ENCODE data around the gene ILF3. TPM values are rescaled to one million over a fixed set of nuclear protein-coding genes. Genes with fewer than 3 reads are reported as not detected.

The ILF3 gene
- total RNA-seq, 3 donors from 2014 or later (not counting 1 experiment from before 2014, with no cell fraction given), result 329 to 365 (median 332) TPM

DNA sequence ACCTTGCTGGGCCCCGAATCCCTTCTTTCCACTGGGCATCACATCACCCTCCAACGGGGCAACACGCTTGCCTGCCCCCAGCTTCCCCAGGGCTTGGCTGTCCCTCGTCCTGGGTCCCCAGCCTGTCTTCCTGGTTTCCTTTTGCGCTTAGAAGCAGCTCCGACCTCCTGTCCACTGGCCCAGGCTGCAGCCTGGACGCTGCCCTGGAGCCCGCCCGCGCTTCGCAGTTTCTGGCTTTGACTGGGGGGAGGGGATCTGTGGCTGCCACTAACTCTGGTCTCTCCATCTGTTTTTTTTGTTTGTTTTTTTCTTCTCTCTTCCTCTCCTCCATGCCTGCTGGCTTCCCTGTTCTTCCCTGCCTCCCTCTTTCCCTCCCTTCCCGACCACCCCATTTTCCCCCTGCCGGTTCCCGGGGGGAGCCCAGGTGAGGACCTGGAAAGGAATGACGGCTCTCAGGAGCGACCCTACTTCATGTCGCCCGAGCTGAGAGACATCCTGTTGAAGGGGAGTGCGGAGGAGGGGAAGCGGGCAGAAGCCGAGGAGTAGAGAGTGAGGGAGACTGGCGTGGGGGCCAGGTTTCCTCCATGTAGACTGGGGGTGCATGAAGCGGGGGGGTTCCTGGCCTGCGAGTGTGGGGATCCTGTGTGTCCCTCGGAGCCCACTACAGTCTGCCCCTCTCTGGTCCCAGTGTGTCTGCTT lies 11.5 kb upstream of the ILF3 start:
- peaks cover 8 to 39% of the 10 kb centered on the region in 2 donors for H3K4me1 Mint-ChIP-seq
- Histone ChIP-seq H3K27me3 (ENCODE audit: control insufficient read depth, insufficient read depth, low read length) (no peaks in the 10 kb centered on the region), H3K4me3 (ENCODE audit: low read length) (no peak overlapping the region), H3K9me3 (ENCODE audit: control insufficient read depth, insufficient read depth, low read length) (no peaks in the 10 kb centered on the region), H3K36me3 (ENCODE audit: control insufficient read depth, insufficient read depth, low read length) (peaks cover 50% of the 10 kb centered on the region), H3K27ac (ENCODE audit: low read length) (peak overlapping the region; percentile 29), H3K4me1 (ENCODE audit: control insufficient read depth, insufficient read depth, low read length) (peaks cover 47% of the 10 kb centered on the region)
- H3K9me3 Mint-ChIP-seq, result no peaks in the 10 kb centered on the region
- TF ChIP-seq, protein P1, sequence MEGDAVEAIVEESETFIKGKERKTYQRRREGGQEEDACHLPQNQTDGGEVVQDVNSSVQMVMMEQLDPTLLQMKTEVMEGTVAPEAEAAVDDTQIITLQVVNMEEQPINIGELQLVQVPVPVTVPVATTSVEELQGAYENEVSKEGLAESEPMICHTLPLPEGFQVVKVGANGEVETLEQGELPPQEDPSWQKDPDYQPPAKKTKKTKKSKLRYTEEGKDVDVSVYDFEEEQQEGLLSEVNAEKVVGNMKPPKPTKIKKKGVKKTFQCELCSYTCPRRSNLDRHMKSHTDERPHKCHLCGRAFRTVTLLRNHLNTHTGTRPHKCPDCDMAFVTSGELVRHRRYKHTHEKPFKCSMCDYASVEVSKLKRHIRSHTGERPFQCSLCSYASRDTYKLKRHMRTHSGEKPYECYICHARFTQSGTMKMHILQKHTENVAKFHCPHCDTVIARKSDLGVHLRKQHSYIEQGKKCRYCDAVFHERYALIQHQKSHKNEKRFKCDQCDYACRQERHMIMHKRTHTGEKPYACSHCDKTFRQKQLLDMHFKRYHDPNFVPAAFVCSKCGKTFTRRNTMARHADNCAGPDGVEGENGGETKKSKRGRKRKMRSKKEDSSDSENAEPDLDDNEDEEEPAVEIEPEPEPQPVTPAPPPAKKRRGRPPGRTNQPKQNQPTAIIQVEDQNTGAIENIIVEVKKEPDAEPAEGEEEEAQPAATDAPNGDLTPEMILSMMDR (IDR thresholded peaks at IDR 0.05), result no peak
- H3K27me3 Mint-ChIP-seq (ENCODE audit: low read depth in 2 of 2), result no peaks in the 10 kb centered on the region
- WGBS (ENCODE audit: insufficient coverage), result 61% methylated on average over 25 of the region's 25 CpGs
- peak overlapping the region in 1 of 2 donors; percentile 85 for H3K27ac Mint-ChIP-seq
- no peak overlapping the region for H3K4me3 Mint-ChIP-seq
- peaks cover 7% of the 10 kb centered on the region for H3K36me3 Mint-ChIP-seq
- DNase-seq, result peak in 1 of 2 donors; percentile 30
- intact Hi-C loops (cut with micrococcal nuclease), result no loop called here
- ATAC-seq, result no peak

DNA sequence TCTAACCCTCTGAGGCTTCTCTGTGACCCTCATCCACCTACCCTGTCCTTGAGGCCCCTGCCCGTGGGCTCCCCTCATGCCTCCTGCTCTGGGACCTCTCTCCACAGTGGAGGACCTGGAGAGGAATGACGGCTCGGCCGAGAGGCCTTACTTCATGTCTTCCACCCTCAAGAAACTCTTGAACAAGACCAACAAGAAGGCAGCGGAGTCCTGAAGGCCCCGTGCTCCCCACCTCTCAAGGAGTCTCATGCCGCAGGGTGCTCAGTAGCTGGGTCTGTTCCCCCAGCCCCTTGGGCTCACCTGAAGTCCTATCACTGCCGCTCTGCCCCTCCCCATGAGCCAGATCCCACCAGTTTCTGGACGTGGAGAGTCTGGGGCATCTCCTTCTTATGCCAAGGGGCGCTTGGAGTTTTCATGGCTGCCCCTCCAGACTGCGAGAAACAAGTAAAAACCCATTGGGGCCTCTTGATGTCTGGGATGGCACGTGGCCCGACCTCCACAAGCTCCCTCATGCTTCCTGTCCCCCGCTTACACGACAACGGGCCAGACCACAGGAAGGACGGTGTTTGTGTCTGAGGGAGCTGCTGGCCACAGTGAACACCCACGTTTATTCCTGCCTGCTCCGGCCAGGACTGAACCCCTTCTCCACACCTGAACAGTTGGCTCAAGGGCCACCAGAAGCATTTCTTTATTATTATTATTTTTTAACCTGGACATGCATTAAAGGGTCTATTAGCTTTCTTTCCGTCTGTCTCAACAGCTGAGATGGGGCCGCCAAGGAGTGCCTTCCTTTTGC lies 10.8 kb upstream of the ILF3 start:
- ATAC-seq (peak in 1 of 3 donors; percentile 22), DNase-seq (peak in 1 of 2 donors; percentile 56)
- Mint-ChIP-seq H3K4me1 (peaks cover 4 to 35% of the 10 kb centered on the region in 2 donors), H3K4me3 (no peak overlapping the region), H3K27me3 (ENCODE audit: low read depth in 2 of 2) (no peaks in the 10 kb centered on the region), H3K9me3 (no peaks in the 10 kb centered on the region), H3K27ac (peak overlapping the region; percentile 72 to 85), H3K36me3 (peaks cover under 1% of the 10 kb centered on the region)
- Histone ChIP-seq H3K9me3 (ENCODE audit: control insufficient read depth, insufficient read depth, low read length) (no peaks in the 10 kb centered on the region), H3K4me1 (ENCODE audit: control insufficient read depth, insufficient read depth, low read length) (peaks cover 43% of the 10 kb centered on the region), H3K36me3 (ENCODE audit: control insufficient read depth, insufficient read depth, low read length) (peaks cover 43% of the 10 kb centered on the region), H3K27ac (ENCODE audit: low read length) (peak overlapping the region; percentile 29), H3K4me3 (ENCODE audit: low read length) (no peak overlapping the region), H3K27me3 (ENCODE audit: control insufficient read depth, insufficient read depth, low read length) (no peaks in the 10 kb centered on the region)
- TF ChIP-seq, protein P1 (IDR thresholded peaks at IDR 0.05), result no peak
- intact Hi-C loops (cut with micrococcal nuclease), result no loop called here
- 41% methylated on average over 21 of the region's 21 CpGs for WGBS (ENCODE audit: insufficient coverage)

GRCh38 chr19:10643968-10644259 lies 10.2 kb upstream of the ILF3 start:
- Mint-ChIP-seq H3K9me3 (no peaks in the 10 kb centered on the region), H3K36me3 (no peaks in the 10 kb centered on the region), H3K27ac (peak overlapping the region; percentile 72 to 85), H3K27me3 (ENCODE audit: low read depth in 2 of 2) (no peaks in the 10 kb centered on the region), H3K4me3 (no peak overlapping the region), H3K4me1 (peaks cover 4 to 37% of the 10 kb centered on the region in 2 donors)
- TF ChIP-seq, protein P1 (IDR thresholded peaks at IDR 0.05), result no peak
- DNase-seq (peak in 1 of 2 donors; percentile 26), ATAC-seq (no peak)
- H3K27ac ChIP-seq (ENCODE audit: low read length), result peak overlapping the region; percentile 29
- peaks cover 40% of the 10 kb centered on the region for H3K36me3 ChIP-seq (ENCODE audit: control insufficient read depth, insufficient read depth, low read length)
- H3K4me1 ChIP-seq (ENCODE audit: control insufficient read depth, insufficient read depth, low read length), result peaks cover 43% of the 10 kb centered on the region
- 65% methylated on average over 2 of the region's 3 CpGs for WGBS (ENCODE audit: insufficient coverage)
- no peak overlapping the region for H3K4me3 ChIP-seq (ENCODE audit: low read length)
- intact Hi-C loops (cut with micrococcal nuclease), result loop anchor here (1.0 kb wide), 1 partner anchor 63 kb away; no protein-coding TSS in a partner anchor
- no peaks in the 10 kb centered on the region for H3K27me3 ChIP-seq (ENCODE audit: control insufficient read depth, insufficient read depth, low read length)
- H3K9me3 ChIP-seq (ENCODE audit: control insufficient read depth, insufficient read depth, low read length), result no peaks in the 10 kb centered on the region

Data from natural killer cell (primary cell).